GM18526 (cell line): Measurements from ENCODE around the gene C1orf50.

Source experiments
- POLR2A ChIP-seq: IDR thresholded peaks from 3 replicates; pipeline ENCODE4 v1.6.1; 2011; ENCODE audit not compliant: insufficient read length; ENCODE audit errors: extremely low read depth

Gene C1orf50

GRCh38 chr1:42737257-42737656 is 29.8 kb upstream of the C1orf50 start:
- no peak for TF ChIP-seq POLR2A

DNA sequence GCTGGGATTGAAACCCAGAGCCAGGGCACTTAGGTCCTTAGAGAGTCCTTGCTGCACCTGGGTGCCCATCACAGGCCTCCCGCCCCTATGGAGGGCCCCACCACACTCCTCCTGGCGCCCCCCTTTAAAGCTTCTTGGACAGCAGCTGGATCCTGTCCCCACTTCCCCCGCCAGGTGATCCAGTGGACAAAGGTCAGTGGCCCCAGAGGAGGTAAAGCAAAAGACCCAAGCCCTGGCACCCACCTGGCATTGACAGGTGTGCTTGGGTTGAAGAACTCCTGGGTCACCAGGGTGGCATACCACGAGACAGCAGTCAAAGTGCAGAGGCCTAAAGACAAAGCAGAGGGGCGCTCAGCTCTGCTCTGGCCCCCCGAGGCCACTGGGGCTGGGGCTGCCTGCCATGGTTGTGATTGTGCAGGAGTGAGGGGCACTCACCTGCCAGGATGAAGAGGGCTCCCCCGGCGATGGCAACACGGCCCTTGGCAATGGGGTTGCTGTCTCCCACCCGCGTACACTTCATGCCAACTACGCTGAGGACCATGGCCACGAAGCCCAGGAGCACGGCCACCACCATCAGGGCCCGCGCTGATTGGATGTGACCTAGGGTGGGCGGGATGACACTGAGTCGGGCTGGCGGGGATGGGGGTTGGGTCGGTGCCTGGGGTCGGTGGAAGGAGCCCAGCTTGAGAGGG is 28.9 kb upstream of the C1orf50 start:
- TF ChIP-seq POLR2A: no peak

DNA sequence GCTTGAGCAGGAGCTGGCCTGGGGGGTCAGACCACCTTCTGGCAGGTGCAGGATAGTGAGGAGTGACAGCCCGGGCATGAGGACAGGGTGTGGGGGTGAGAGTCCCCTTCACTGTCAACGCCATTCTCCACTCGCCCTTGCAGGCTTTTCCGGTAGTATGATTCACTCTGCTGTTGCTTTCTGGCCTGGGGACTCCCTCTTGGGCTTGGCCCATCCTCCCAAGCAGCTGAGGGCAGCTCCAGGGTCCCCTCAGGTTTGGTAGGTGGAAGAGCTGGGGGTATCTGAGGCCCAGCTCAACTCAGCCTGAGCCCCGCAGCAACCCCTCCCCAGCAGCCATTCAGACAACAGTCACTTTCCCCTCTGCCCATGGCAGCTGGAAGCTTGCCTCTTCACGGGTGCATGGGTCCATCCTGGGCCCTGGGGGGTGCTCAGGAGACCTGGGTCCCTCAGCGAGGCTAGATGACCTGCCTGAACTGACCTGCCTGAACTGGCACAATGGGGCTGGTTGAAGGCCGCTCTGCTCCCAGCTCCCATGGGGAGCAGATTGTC is 28.3 kb upstream of the C1orf50 start:
- no peak for TF ChIP-seq POLR2A

- no peak for TF ChIP-seq POLR2A
These were observed 27.0 kb upstream of the C1orf50 start, which contains the start of gene CLDN19 for GRCh38 chr1:42739753-42740700. Gene CLDN19 (minus strand): TSS chr1:42740236. CDS start chr1:42740063, 173 bp downstream.

DNA sequence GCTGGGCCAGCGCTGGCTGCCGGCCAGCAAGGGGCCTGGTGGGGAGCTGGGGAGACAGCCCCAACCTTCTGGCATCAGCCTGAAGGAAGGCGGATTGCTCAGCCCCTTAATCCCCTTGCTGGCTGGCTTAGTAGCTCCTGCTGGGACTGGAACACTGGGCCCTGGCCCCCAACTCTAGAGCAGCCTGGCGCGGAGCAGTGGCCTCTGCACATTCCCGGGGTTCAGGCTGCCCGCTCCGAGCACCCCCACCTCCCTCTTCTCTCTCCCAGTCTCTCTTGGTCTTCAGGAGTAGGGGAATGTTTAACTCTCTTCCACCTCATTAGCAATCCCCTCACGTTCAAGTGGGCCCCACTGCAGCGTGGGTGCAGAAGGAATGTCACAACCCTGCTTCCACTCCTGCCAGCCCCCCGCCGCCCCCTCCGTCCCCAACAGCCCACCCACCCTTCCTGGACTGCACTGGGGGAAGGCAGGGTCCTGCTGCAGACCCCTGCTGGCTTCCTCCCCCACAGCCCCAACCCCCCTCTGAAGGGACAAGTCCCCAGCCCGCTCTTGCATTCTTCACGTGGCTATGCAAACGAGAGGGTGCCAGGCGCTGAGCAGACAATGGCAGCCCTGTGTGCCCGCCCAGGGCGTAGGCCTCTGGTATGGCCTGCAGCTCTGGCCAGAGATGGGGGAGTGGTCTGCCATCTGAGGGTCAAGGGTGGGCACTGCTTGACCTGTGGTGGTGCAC is 26.0 kb upstream of the C1orf50 start:
- TF ChIP-seq POLR2A: no peak

DNA sequence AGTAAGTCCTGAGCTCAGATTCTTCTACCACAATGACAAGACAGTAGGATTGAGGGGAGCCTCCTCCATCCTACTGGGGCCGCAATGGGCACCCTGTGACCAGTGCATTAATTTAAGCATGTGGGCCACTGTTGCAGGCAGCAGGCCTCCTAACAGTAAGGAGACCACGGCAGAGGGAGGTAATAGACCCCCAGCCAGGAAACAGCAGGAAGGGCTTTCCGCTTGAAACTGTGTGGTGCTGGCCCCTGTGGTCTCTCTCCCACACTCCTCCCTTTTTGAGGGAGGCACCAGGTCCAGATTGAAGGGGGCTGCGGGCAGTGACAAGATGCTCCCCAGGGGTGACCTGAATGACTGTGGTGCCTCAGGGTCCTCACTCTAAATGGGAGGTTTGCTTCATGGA is 25.3 kb upstream of the C1orf50 start:
- no peak for TF ChIP-seq POLR2A

- TF ChIP-seq POLR2A: no peak
These were observed 24.9 kb upstream of the C1orf50 start for GRCh38 chr1:42742141-42742540.

DNA sequence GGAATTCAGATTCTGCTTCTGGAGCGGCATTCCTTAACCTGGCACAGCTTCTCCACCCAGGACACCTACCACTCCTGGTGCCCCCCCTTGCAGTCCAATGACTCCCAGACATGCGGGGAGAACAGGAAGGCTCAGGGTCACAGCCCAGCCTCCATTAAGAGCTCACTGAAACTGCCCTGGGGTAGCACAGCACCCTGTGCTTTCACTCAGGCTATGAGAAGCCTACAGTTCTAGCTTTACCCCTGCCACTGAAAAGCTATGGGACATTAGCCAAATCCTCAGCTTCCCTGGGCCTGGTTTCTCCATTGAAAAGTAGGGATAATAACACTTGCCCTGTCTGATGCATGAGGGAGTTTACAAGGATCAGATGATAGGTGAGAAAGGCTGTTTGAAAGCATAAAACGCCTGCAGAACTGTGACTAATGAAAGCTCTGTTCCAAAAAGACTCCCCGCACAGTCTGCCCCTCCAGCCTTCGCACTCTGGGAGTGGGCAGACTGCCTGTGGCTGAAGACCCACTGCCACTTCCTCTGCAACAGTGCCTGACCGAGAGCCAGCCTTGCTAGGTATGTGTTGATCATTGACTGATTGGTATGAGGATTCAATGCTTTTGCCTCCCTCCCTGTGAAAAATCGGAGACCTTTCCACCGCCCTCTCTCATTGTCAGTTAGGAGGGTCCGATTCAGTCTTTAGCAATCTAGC is 24.3 kb upstream of the C1orf50 start:
- no peak for TF ChIP-seq POLR2A

- no peak for TF ChIP-seq POLR2A
These were observed 23.5 kb upstream of the C1orf50 start for GRCh38 chr1:42743317-42744147.

DNA sequence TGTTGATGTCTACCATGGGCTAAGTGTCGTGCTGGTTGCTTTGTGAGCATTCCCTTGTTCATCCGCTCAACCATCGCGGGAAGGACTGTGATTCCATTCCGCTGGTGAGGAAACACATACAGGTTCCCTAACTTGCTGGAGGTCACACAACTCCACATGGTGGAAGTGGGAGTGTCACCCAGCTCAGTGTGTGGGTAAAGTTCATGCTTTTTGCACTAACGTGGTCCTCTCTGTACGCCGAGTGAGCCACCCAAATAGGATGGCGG is 23.0 kb upstream of the C1orf50 start:
- TF ChIP-seq POLR2A: no peak

GRCh38 chr1:42745851-42746250 is 21.2 kb upstream of the C1orf50 start:
- no peak for TF ChIP-seq POLR2A

- no peak for TF ChIP-seq POLR2A
These were observed 20.5 kb upstream of the C1orf50 start for GRCh38 chr1:42746436-42747105.

- no peak for TF ChIP-seq POLR2A
These were observed 19.9 kb upstream of the C1orf50 start for GRCh38 chr1:42747125-42747524.
